ENCODE results near the gene TACC3. TPM values are rescaled to one million over a fixed set of nuclear protein-coding genes. Genes with fewer than 3 reads are reported as not detected.
"Not testable (repeated sequence)": the region's sequence is repeated elsewhere in the genome, so short reads cannot be mapped to it uniquely, and the experiment has no call there.

TACC3 gene
- total RNA-seq, 1 donor = 16.0 TPM

DNA sequence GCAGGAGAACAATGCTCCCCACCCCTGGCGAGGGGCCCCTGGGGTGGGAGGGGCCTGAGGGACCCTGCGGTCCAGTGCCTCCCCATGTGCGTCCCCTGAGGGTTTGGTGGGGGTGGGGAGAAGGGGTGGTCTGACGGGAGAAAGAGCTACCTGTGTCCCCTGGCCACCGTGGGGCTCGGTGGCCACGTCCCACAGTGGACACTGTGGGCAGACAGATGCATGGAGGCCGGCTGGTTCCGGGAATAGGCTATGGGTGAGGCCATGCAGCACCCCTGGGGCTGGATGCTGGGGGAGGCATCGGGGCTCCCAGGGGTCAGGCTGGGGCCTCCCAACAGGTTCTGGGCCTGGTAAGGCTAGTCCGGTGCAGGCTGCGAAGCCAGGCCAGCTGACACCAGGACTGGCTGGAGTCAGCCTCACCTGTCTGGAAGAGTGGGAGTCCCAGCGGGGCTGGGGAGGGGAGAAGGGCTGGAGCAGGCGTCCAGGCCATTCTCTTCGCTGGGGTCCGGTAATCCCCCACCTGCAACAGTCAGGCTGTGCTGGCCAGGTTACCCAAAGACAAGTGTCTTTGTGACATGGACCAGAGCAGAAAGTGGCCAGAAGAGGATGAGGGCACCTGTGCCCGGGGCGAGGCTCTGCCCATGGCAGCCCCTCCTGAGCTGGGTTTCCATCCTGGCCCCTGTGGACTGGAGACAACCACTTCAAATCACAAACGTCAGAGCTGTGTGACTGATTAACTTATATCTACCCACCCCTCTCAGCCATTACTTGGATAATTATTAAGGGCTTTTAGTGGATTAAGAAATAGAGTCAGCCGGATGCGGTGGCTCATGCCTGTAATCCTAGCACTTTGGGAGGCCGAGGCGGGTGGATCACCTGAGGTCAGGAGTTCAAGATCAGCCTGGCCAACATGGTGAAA is 35.8 kb upstream of the TACC3 start:
- no peak for DNase-seq (ENCODE audit: low read depth)
- H3K4me3 ChIP-seq (ENCODE audit: low read depth, low read length) = peak overlapping the region; percentile 57
- TF ChIP-seq, protein P1, sequence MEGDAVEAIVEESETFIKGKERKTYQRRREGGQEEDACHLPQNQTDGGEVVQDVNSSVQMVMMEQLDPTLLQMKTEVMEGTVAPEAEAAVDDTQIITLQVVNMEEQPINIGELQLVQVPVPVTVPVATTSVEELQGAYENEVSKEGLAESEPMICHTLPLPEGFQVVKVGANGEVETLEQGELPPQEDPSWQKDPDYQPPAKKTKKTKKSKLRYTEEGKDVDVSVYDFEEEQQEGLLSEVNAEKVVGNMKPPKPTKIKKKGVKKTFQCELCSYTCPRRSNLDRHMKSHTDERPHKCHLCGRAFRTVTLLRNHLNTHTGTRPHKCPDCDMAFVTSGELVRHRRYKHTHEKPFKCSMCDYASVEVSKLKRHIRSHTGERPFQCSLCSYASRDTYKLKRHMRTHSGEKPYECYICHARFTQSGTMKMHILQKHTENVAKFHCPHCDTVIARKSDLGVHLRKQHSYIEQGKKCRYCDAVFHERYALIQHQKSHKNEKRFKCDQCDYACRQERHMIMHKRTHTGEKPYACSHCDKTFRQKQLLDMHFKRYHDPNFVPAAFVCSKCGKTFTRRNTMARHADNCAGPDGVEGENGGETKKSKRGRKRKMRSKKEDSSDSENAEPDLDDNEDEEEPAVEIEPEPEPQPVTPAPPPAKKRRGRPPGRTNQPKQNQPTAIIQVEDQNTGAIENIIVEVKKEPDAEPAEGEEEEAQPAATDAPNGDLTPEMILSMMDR (IDR thresholded peaks at IDR 0.05; ENCODE audit: insufficient read depth, low read depth, low read length) = no peak

- H3K4me3 ChIP-seq (ENCODE audit: low read depth, low read length) = no peak overlapping the region
- TF ChIP-seq, protein P1 (IDR thresholded peaks at IDR 0.05; ENCODE audit: insufficient read depth, low read depth, low read length) = no peak
- no peak for DNase-seq (ENCODE audit: low read depth)
Observed at GRCh38 chr4:1686440-1687036, 34.8 kb upstream of the TACC3 start.

DNA sequence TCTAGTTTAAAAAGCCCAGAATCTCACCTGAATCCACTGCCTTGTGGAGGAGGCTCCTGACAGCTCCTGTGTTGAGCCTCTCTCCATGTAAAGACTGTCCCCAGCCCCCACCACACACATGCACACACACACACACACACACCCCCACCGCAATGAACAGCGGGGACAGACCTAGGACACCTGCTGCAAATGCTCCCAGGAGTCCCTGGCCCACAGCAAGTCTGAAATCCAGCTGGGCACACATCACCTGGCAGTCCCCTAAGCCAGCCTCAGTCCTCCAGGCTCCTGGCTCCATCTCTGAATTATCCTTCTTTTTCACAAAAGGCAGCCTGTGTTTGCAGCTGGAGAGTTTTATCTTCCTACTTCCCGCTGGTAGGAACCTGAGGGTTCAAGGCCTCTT is 30.6 kb upstream of the TACC3 start:
- no peak overlapping the region for H3K4me3 ChIP-seq (ENCODE audit: low read depth, low read length)
- TF ChIP-seq, protein P1 (IDR thresholded peaks at IDR 0.05; ENCODE audit: insufficient read depth, low read depth, low read length) = no peak
- no peak for DNase-seq (ENCODE audit: low read depth)

GRCh38 chr4:1691737-1692373 is 29.5 kb upstream of the TACC3 start:
- TF ChIP-seq, protein P1 (IDR thresholded peaks at IDR 0.05; ENCODE audit: insufficient read depth, low read depth, low read length) = no peak
- DNase-seq (ENCODE audit: low read depth) = no peak
- H3K4me3 ChIP-seq (ENCODE audit: low read depth, low read length) = no peak overlapping the region

DNA sequence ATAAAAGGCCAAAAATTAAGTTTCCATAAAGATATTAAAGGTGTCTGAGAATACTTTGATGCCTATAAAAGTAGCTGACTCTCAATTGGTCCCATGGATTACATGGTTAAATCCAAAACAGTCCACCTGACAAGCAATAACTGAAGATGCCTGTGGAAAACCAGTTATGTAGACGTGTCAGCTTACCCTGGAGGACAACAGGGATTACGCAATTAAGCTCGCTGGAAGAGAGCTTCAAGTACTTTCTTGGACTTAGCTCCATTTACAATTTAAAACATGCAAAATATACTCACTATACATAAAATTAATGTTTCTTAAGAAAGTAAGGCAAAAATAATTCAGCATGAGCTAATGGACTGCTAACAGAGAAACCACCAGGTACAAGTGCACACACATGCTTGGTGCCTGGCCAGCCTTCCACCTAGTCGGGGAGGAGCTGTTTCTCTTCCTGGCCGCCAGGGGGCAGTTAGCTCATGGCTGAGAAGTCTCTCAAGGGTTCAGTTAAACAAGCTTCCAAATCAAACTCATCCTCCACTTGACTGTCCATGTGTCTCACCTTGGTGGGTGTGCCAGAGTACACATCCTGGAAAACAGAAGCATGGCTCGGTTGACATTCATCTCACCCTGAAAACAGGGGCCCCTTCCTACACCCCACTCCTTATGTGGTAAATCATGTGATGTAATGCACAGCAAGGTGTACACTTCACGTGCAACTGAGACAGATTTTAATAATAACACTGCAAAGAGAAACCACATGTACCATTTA is 28.0 kb upstream of the TACC3 start:
- H3K4me3 ChIP-seq (ENCODE audit: low read depth, low read length) = no peak overlapping the region
- TF ChIP-seq, protein P1 (IDR thresholded peaks at IDR 0.05; ENCODE audit: insufficient read depth, low read depth, low read length) = peak; percentile 97
- peak; percentile 88 for DNase-seq (ENCODE audit: low read depth)

GRCh38 chr4:1695913-1696312 is 25.4 kb upstream of the TACC3 start:
- TF ChIP-seq, protein P1 (IDR thresholded peaks at IDR 0.05; ENCODE audit: insufficient read depth, low read depth, low read length) = no peak
- no peak overlapping the region for H3K4me3 ChIP-seq (ENCODE audit: low read depth, low read length)
- no peak for DNase-seq (ENCODE audit: low read depth)

DNA sequence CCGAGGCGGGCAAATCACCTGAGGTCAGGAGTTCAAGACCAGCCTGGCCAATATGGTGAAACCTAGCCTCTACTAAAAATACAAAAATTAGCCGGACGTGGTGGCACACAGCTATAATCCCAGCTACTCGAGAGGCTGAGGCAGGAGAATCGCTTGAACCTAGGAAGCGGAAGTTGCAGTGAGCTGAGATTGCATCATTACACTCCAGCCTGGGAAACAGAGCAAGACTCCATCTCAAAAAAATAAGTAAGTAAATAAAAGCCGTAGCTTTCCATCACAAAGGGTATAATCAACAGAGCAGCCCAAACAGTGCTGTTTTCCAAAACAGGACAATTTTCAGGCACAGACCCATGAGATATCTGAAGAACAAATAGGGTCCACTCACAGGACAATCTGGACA is 19.6 kb upstream of the TACC3 start:
- not testable (repeated sequence) for DNase-seq (ENCODE audit: low read depth); H3K4me3 ChIP-seq (ENCODE audit: low read depth, low read length)
